Karpas-422 (cell line): ENCODE data around the gene POC1A. TPM values are rescaled to one million over a fixed set of nuclear protein-coding genes. Genes with fewer than 3 reads are reported as not detected.
"Not testable (repeated sequence)": the region's sequence is repeated elsewhere in the genome, so short reads cannot be mapped to it uniquely, and the experiment has no call there.

Experiments used
- DNase-seq: peaks from one replicate; pipeline ENCODE4 v3.0.0-alpha.2; 2015
- H2AFZ ChIP-seq: fragments of 200-600 bp; sonication (generic); 2 replicates; pipeline ENCODE4 v1.6.1; 2014; ENCODE audit warnings: antibody characterized with exemption, low read length, mixed read lengths
- H3K27ac ChIP-seq: fragments of 200-600 bp; sonication (generic); 2 replicates; pipeline ENCODE4 v1.5.1; 2014; ENCODE audit warnings: mild to moderate bottlenecking, low read length, moderate library complexity
- H3K27me3 ChIP-seq: fragments of 200-600 bp; sonication (generic); 2 replicates; pipeline ENCODE4 v1.6.1; 2014; ENCODE audit warnings: low read length, mixed read lengths
- H3K36me3 ChIP-seq: fragments of 200-600 bp; sonication (generic); 2 replicates; pipeline ENCODE4 v1.6.1; 2014; ENCODE audit warnings: low read length, mixed read lengths; ENCODE audit not compliant: insufficient read depth
- H3K4me1 ChIP-seq: fragments of 200-600 bp; sonication (generic); 2 replicates; pipeline ENCODE4 v1.6.1; 2014; ENCODE audit warnings: mild to moderate bottlenecking, low read length, mixed read lengths
- H3K4me2 ChIP-seq: fragments of 200-600 bp; sonication (generic); 2 replicates; pipeline ENCODE4 v1.6.1; 2014; ENCODE audit warnings: low read length, low read depth, mild to moderate bottlenecking; ENCODE audit not compliant: poor library complexity, severe bottlenecking
- H3K4me3 ChIP-seq: fragments of 200-600 bp; sonication (generic); 2 replicates; pipeline ENCODE4 v1.5.1; 2014; ENCODE audit warnings: mild to moderate bottlenecking, antibody characterized with exemption, low read length, mixed read lengths
- H3K79me2 ChIP-seq: fragments of 200-600 bp; sonication (generic); 2 replicates; pipeline ENCODE4 v1.6.1; 2014; ENCODE audit warnings: mild to moderate bottlenecking, low read length, mixed read lengths
- H3K9ac ChIP-seq: fragments of 200-600 bp; sonication (generic); 2 replicates; pipeline ENCODE4 v1.6.0; 2014; ENCODE audit warnings: low read length
- H3K9me2 ChIP-seq: fragments of 200-600 bp; sonication (generic), shearing (Covaris generic); replicated peaks from 2 replicates; pipeline ENCODE4 v1.6.0; 2014; ENCODE audit warnings: mild to moderate bottlenecking, low read length, moderate library complexity; ENCODE audit not compliant: insufficient read depth
- H3K9me3 ChIP-seq: fragments of 300-700, 200-600 bp; sonication (generic); 2 replicates; pipeline ENCODE4 v1.6.1; 2014; ENCODE audit warnings: low read length, mixed read lengths
- H4K20me1 ChIP-seq: fragments of 200-600 bp; sonication (generic); 2 replicates; pipeline ENCODE4 v1.6.1; 2014; ENCODE audit warnings: mild to moderate bottlenecking, antibody characterized with exemption, low read length, low read depth; ENCODE audit not compliant: insufficient read depth
- total RNA-seq: library from RNA; depleted of rRNA; stranded (reverse); fragments of >200 nt; shearing (Covaris generic); gene quantifications from 2 replicates; pipeline ENCODE4 v1.2.3, GENCODE V29; 2014; ENCODE audit warnings: low replicate concordance

The POC1A gene
- total RNA-seq, 1 experiment from 2014 or later, result 12.7 TPM

GRCh38 chr3:52181543-52181942, 27.3 kb upstream of the POC1A start:
- Histone ChIP-seq H3K27me3 (no peaks in the 10 kb centered on the region), H3K27ac (no peak overlapping the region), H4K20me1 (no peaks in the 10 kb centered on the region), H3K4me2 (no peak overlapping the region), H3K9me2 (no peaks in the 10 kb centered on the region), H3K4me1 (peaks cover 18% of the 10 kb centered on the region), H3K9me3 (no peaks in the 10 kb centered on the region), H3K79me2 (no peaks in the 10 kb centered on the region), H3K4me3 (no peak overlapping the region), H3K36me3 (no peaks in the 10 kb centered on the region), H2AFZ (no peak overlapping the region), H3K9ac (no peak overlapping the region)
- no peak for DNase-seq

- Histone ChIP-seq H3K27ac (no peak overlapping the region), H4K20me1 (no peaks in the 10 kb centered on the region), H2AFZ (no peak overlapping the region), H3K9me3 (no peaks in the 10 kb centered on the region), H3K79me2 (no peaks in the 10 kb centered on the region), H3K4me1 (peaks cover 18% of the 10 kb centered on the region), H3K9ac (no peak overlapping the region), H3K9me2 (no peaks in the 10 kb centered on the region), H3K4me3 (no peak overlapping the region), H3K27me3 (no peaks in the 10 kb centered on the region), H3K4me2 (no peak overlapping the region), H3K36me3 (no peaks in the 10 kb centered on the region)
- no peak for DNase-seq
Observed at GRCh38 chr3:52178537-52178936, 24.3 kb upstream of the POC1A start.

GRCh38 chr3:52178126-52178525, 23.9 kb upstream of the POC1A start:
- not testable (repeated sequence) for H3K9ac ChIP-seq, H3K27ac ChIP-seq, H3K4me2 ChIP-seq, H3K9me2 ChIP-seq, H4K20me1 ChIP-seq, H3K4me3 ChIP-seq, H3K27me3 ChIP-seq, H3K79me2 ChIP-seq, H2AFZ ChIP-seq, H3K9me3 ChIP-seq, H3K36me3 ChIP-seq, DNase-seq
- peaks cover 18% of the 10 kb centered on the region for H3K4me1 ChIP-seq

GRCh38 chr3:52177701-52178042, 23.4 kb upstream of the POC1A start:
- H2AFZ ChIP-seq, result no peak overlapping the region
- DNase-seq, result no peak
- no peaks in the 10 kb centered on the region for H3K79me2 ChIP-seq
- no peak overlapping the region for H3K4me3 ChIP-seq
- no peaks in the 10 kb centered on the region for H3K36me3 ChIP-seq
- no peaks in the 10 kb centered on the region for H3K9me2 ChIP-seq
- no peak overlapping the region for H3K4me2 ChIP-seq
- no peaks in the 10 kb centered on the region for H3K27me3 ChIP-seq
- H3K4me1 ChIP-seq, result peaks cover 18% of the 10 kb centered on the region
- H3K9ac ChIP-seq, result no peak overlapping the region
- H4K20me1 ChIP-seq, result no peaks in the 10 kb centered on the region
- no peaks in the 10 kb centered on the region for H3K9me3 ChIP-seq
- H3K27ac ChIP-seq, result no peak overlapping the region

GRCh38 chr3:52176951-52177700, 22.9 kb upstream of the POC1A start:
- H3K4me1 ChIP-seq, result peaks cover 18% of the 10 kb centered on the region
- H3K9me3 ChIP-seq, result no peaks in the 10 kb centered on the region
- no peaks in the 10 kb centered on the region for H3K79me2 ChIP-seq
- H3K27ac ChIP-seq, result no peak overlapping the region
- no peaks in the 10 kb centered on the region for H3K27me3 ChIP-seq
- no peak overlapping the region for H3K4me2 ChIP-seq
- no peak for DNase-seq
- H4K20me1 ChIP-seq, result no peaks in the 10 kb centered on the region
- no peak overlapping the region for H3K4me3 ChIP-seq
- no peaks in the 10 kb centered on the region for H3K36me3 ChIP-seq
- H3K9me2 ChIP-seq, result no peaks in the 10 kb centered on the region
- no peak overlapping the region for H3K9ac ChIP-seq
- no peak overlapping the region for H2AFZ ChIP-seq

GRCh38 chr3:52176180-52176752, 22.0 kb upstream of the POC1A start:
- Histone ChIP-seq H3K4me2 (no peak overlapping the region), H3K27ac (no peak overlapping the region), H3K9ac (no peak overlapping the region), H3K36me3 (no peaks in the 10 kb centered on the region), H3K9me2 (no peaks in the 10 kb centered on the region), H3K27me3 (no peaks in the 10 kb centered on the region), H2AFZ (no peak overlapping the region), H3K4me1 (peaks cover 13% of the 10 kb centered on the region), H3K4me3 (no peak overlapping the region), H4K20me1 (no peaks in the 10 kb centered on the region), H3K9me3 (no peaks in the 10 kb centered on the region), H3K79me2 (no peaks in the 10 kb centered on the region)
- DNase-seq, result no peak

- H3K79me2 ChIP-seq, result no peaks in the 10 kb centered on the region
- no peak overlapping the region for H3K4me3 ChIP-seq
- H3K4me1 ChIP-seq, result peaks cover 7% of the 10 kb centered on the region
- no peak overlapping the region for H2AFZ ChIP-seq
- no peaks in the 10 kb centered on the region for H3K36me3 ChIP-seq
- no peak for DNase-seq
- no peaks in the 10 kb centered on the region for H3K9me2 ChIP-seq
- H3K27me3 ChIP-seq, result no peaks in the 10 kb centered on the region
- H3K4me2 ChIP-seq, result no peak overlapping the region
- no peaks in the 10 kb centered on the region for H3K9me3 ChIP-seq
- H4K20me1 ChIP-seq, result no peaks in the 10 kb centered on the region
- no peak overlapping the region for H3K9ac ChIP-seq
- no peak overlapping the region for H3K27ac ChIP-seq
Observed at GRCh38 chr3:52175416-52176179, 21.4 kb upstream of the POC1A start.

- H2AFZ ChIP-seq, result no peak overlapping the region
- no peaks in the 10 kb centered on the region for H3K36me3 ChIP-seq
- no peak overlapping the region for H3K4me2 ChIP-seq
- no peak overlapping the region for H3K27ac ChIP-seq
- H3K9me3 ChIP-seq, result no peaks in the 10 kb centered on the region
- no peaks in the 10 kb centered on the region for H3K27me3 ChIP-seq
- H3K79me2 ChIP-seq, result no peaks in the 10 kb centered on the region
- H3K4me3 ChIP-seq, result no peak overlapping the region
- DNase-seq, result no peak
- no peaks in the 10 kb centered on the region for H4K20me1 ChIP-seq
- H3K4me1 ChIP-seq, result peaks cover under 1% of the 10 kb centered on the region
- no peak overlapping the region for H3K9ac ChIP-seq
- H3K9me2 ChIP-seq, result no peaks in the 10 kb centered on the region
Observed at GRCh38 chr3:52174896-52175295, 20.7 kb upstream of the POC1A start.
